DOHH2 (cell line): ENCODE measurements around the gene PDE6D.

Experiments used
- CTCF ChIP-seq: fragments of 200-600 bp; sonication (generic); IDR thresholded peaks from one replicate; pipeline ENCODE4 v1.5.1; 2014; ENCODE audit warnings: antibody characterized with exemption, mild to moderate bottlenecking, low read depth, low read length; ENCODE audit not compliant: poor library complexity, severe bottlenecking
- EZH2phosphoT487 ChIP-seq: fragments of 200-600 bp; sonication (generic); IDR thresholded peaks from 2 replicates; pipeline ENCODE4 v1.6.1; 2017; ENCODE audit warnings: borderline replicate concordance, mild to moderate bottlenecking, antibody characterized with exemption, low read length, moderate library complexity, mixed read lengths

- TF ChIP-seq CTCF, result peak; percentile 96
- no peak for TF ChIP-seq EZH2phosphoT487
Observed at GRCh38 chr2:231687133-231687852, 93.8 kb downstream of the PDE6D start.
